Transverse colon (tissue), 4 donors: ENCODE data around the gene PALLD.

Experiments used
- POLR2AphosphoS5 ChIP-seq, 3 donors: sonication (generic); formaldehyde crosslinking; IDR thresholded peaks; one replicate each; pipeline ENCODE4 v1.6.1; 2016; ENCODE audit warnings: antibody characterized with exemption in 3 of 3
- TF ChIP-seq, protein P1 (sequence below), 5 experiments: fragments of 200-600 bp in 3 of 5; fragments of 450-650 bp in 2 of 5; sonication (generic) in 3 of 5; IDR thresholded peaks; 1 replicate in 2 of 5; 2 replicates in 3 of 5; pipeline ENCODE4 v1.5.1; 2016 to 2017; ENCODE audit warnings: antibody characterized with exemption in 5 of 5, inconsistent platforms in 3 of 5, mild to moderate bottlenecking in 2 of 5, moderate library complexity in 1 of 5

DNA sequence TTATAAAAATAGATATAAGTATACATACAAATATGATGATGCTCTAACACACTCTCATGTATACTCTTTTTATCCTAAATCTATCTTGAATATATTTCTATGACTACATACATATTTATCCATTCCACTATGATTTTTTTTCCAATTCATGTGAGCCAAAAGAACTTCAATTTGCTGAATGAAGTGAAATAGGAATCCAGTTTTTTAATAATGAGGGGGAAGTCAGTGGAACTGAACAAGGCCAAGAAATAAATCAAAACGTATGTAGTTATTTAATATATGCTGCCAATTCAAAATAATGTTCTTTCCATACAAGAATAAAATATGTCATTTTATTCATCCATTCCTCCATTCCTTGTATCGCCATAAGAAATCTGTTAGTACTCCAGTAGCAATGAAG lies 6.1 kb upstream of the PALLD start:
- TF ChIP-seq, protein P1, sequence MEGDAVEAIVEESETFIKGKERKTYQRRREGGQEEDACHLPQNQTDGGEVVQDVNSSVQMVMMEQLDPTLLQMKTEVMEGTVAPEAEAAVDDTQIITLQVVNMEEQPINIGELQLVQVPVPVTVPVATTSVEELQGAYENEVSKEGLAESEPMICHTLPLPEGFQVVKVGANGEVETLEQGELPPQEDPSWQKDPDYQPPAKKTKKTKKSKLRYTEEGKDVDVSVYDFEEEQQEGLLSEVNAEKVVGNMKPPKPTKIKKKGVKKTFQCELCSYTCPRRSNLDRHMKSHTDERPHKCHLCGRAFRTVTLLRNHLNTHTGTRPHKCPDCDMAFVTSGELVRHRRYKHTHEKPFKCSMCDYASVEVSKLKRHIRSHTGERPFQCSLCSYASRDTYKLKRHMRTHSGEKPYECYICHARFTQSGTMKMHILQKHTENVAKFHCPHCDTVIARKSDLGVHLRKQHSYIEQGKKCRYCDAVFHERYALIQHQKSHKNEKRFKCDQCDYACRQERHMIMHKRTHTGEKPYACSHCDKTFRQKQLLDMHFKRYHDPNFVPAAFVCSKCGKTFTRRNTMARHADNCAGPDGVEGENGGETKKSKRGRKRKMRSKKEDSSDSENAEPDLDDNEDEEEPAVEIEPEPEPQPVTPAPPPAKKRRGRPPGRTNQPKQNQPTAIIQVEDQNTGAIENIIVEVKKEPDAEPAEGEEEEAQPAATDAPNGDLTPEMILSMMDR (IDR thresholded peaks at IDR 0.05): no peak
- TF ChIP-seq POLR2AphosphoS5 (IDR thresholded peaks at IDR 0.05): no peak
